ENCODE results near the gene DZANK1. TPM values are rescaled to one million over a fixed set of nuclear protein-coding genes. Genes with fewer than 3 reads are reported as not detected.

DZANK1 gene
- total RNA-seq, 1 experiment from 2014 or later, result 7.3 TPM

DNA sequence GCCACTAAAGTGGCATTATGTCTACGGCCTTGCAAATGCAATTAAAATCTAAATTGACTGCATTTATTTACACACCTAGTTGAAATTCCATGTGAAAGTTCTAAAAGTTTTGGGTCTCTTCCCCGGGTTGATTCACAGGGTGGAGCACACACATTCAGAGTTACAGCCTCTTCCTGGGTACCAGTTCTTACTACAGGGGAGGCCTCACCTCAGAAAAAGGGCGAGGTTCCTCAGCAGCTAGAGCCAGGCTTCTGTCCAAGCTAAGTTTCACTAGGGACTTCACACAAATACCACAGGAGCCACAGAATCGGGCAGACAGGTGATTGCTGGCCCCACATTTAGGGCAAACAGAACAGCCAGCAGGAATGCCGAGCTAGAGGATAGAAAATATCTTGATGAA lies 52.7 kb downstream of the DZANK1 start:
- ChIA-PET POLR2A (ENCODE audit: unreplicated experiment) (no interaction called here), CTCF (interaction anchor here (0.6 to 0.7 kb wide), 2 partner anchors 10 to 343 kb away, joined by 3 to 4 read pairs; no protein-coding TSS in a partner anchor)
- Histone ChIP-seq H3K27ac (no peak overlapping the region), H3K9me2 (ENCODE audit: insufficient read depth) (no peaks in the 10 kb centered on the region; the same call in 1 of the 2 replicates), H3K79me2 (ENCODE audit: low read depth) (no peaks in the 10 kb centered on the region), H3K9me3 (ENCODE audit: insufficient read depth, low read depth) (no peaks in the 10 kb centered on the region), H3K4me1 (replicated peaks; ENCODE audit: insufficient read depth) (no peaks in the 10 kb centered on the region), H3F3A (ENCODE audit: insufficient read depth, low read depth) (no peaks in the 10 kb centered on the region), H3K36me3 (ENCODE audit: low read depth) (no peaks in the 10 kb centered on the region), H3K27me3 (ENCODE audit: insufficient read depth, low read depth) (no peaks in the 10 kb centered on the region), H4K20me1 (ENCODE audit: insufficient read depth) (no peaks in the 10 kb centered on the region), H2AFZ (no peak overlapping the region), H3K4me2 (no peak overlapping the region), H3K4me3 (no peak overlapping the region)
- no TSS peak for BruUV-seq (replicated peaks)
- no peak for TF ChIP-seq EZH2 (IDR thresholded peaks at IDR 0.05; ENCODE audit: low read depth)
- TF ChIP-seq, protein P1, sequence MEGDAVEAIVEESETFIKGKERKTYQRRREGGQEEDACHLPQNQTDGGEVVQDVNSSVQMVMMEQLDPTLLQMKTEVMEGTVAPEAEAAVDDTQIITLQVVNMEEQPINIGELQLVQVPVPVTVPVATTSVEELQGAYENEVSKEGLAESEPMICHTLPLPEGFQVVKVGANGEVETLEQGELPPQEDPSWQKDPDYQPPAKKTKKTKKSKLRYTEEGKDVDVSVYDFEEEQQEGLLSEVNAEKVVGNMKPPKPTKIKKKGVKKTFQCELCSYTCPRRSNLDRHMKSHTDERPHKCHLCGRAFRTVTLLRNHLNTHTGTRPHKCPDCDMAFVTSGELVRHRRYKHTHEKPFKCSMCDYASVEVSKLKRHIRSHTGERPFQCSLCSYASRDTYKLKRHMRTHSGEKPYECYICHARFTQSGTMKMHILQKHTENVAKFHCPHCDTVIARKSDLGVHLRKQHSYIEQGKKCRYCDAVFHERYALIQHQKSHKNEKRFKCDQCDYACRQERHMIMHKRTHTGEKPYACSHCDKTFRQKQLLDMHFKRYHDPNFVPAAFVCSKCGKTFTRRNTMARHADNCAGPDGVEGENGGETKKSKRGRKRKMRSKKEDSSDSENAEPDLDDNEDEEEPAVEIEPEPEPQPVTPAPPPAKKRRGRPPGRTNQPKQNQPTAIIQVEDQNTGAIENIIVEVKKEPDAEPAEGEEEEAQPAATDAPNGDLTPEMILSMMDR (conservative IDR thresholded peaks at IDR 0.05), result no peak
- intact Hi-C loops (cut with micrococcal nuclease; ENCODE audit: unreplicated experiment), result no loop called here
- DNase-seq, result no peak

DNA sequence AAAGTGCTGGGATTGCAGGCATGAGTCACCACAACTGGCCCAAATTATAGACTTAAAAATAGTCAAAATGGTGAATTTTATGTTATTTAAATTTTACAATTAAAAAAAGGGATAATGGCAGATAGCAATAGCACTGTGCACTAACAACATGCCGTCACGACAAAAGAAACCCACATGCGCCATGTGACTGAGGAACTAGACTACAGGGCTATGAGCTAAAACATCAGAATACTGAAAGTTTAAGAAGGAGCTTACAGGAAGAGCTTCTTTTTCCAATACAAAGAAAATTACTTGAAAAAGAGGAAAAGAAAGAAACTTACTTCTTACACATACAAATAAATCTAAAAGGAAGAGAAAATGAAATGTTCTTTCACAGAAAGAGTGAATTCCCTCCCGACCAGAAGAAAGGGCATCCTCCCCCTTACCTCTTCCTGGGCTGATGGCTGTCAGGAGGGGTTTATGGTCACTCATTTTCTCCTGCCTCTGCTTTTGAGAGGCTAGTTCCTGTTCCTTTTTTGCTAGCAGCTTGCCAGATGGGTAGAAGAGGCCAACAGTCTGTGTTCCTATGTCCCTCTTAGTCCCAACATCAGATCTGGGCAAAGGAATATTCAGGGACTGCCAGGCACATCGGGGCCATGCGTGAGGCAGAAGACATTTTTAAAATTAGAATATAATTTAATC lies 54.5 kb downstream of the DZANK1 start:
- Histone ChIP-seq H3K79me2 (ENCODE audit: low read depth) (no peaks in the 10 kb centered on the region), H3K27ac (no peak overlapping the region), H4K20me1 (ENCODE audit: insufficient read depth) (no peaks in the 10 kb centered on the region), H3K9me3 (ENCODE audit: insufficient read depth, low read depth) (no peaks in the 10 kb centered on the region), H2AFZ (no peak overlapping the region), H3K4me1 (replicated peaks; ENCODE audit: insufficient read depth) (no peaks in the 10 kb centered on the region), H3F3A (ENCODE audit: insufficient read depth, low read depth) (no peaks in the 10 kb centered on the region), H3K27me3 (ENCODE audit: insufficient read depth, low read depth) (no peaks in the 10 kb centered on the region), H3K4me2 (no peak overlapping the region), H3K36me3 (ENCODE audit: low read depth) (no peaks in the 10 kb centered on the region), H3K4me3 (no peak overlapping the region), H3K9me2 (ENCODE audit: insufficient read depth) (no peaks in the 10 kb centered on the region; the same call in 1 of the 2 replicates)
- DNase-seq, result no peak
- no TSS peak for BruUV-seq (replicated peaks)
- intact Hi-C loops (cut with micrococcal nuclease; ENCODE audit: unreplicated experiment), result no loop called here
- ChIA-PET POLR2A (ENCODE audit: unreplicated experiment) (no interaction called here), CTCF (no interaction called here)
- TF ChIP-seq EZH2 (IDR thresholded peaks at IDR 0.05; ENCODE audit: low read depth), result no peak
- TF ChIP-seq, protein P1 (conservative IDR thresholded peaks at IDR 0.05), result no peak

DNA sequence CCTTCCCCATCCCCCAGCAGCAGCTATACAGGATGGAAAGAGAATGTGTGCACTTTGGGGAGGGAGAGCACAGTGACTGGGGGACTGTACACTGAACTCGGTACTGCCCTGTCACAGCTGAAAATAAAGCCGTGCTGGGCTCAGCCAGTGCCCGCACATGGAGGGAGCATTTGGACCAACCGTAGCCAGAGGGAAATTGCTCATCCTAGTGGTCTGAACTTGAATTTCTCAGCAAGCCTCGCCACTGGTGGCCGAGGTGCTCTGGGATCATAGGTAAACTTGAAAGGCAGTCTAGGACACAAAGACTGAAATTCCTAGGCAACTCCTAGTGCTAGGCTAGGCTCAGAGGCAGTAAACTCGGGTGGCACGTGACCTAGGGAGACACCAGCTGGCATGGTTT lies 61.0 kb downstream of the DZANK1 start:
- no peak overlapping the region for H2AFZ ChIP-seq
- no peak overlapping the region for H3K4me2 ChIP-seq
- no peaks in the 10 kb centered on the region for H3K36me3 ChIP-seq (ENCODE audit: low read depth)
- DNase-seq, result no peak
- ChIA-PET CTCF (no interaction called here), POLR2A (ENCODE audit: unreplicated experiment) (no interaction called here)
- no peaks in the 10 kb centered on the region for H3K9me3 ChIP-seq (ENCODE audit: insufficient read depth, low read depth)
- no peaks in the 10 kb centered on the region for H3F3A ChIP-seq (ENCODE audit: insufficient read depth, low read depth)
- BruUV-seq (replicated peaks), result no TSS peak
- H3K4me3 ChIP-seq, result no peak overlapping the region
- no peak overlapping the region for H3K27ac ChIP-seq
- intact Hi-C loops (cut with micrococcal nuclease; ENCODE audit: unreplicated experiment), result no loop called here
- TF ChIP-seq, protein P1 (conservative IDR thresholded peaks at IDR 0.05), result no peak
- TF ChIP-seq EZH2 (IDR thresholded peaks at IDR 0.05; ENCODE audit: low read depth), result no peak
- H3K4me1 ChIP-seq (replicated peaks; ENCODE audit: insufficient read depth), result no peaks in the 10 kb centered on the region; the same call in 1 of the 2 replicates
- no peaks in the 10 kb centered on the region for H3K27me3 ChIP-seq (ENCODE audit: insufficient read depth, low read depth)
- H3K79me2 ChIP-seq (ENCODE audit: low read depth), result no peaks in the 10 kb centered on the region
- H3K9me2 ChIP-seq (ENCODE audit: insufficient read depth), result no peaks in the 10 kb centered on the region; the same call in 1 of the 2 replicates
- H4K20me1 ChIP-seq (ENCODE audit: insufficient read depth), result no peaks in the 10 kb centered on the region

Measured in PC-9 (cell line).